ENCODE data around the gene MRGPRD.
A peak's percentile ranks its signal among the peaks of the same experiment; 100 is the strongest.

MRGPRD gene

GRCh38 chr11:68980776-68981065 lies at the start of gene MRGPRD:
MRGPRD (minus strand) TSS chr11:68980986; CDS start chr11:68980986, 0 bp downstream.
- DNase-seq (ENCODE audit: low spot score) = no peak

DNA sequence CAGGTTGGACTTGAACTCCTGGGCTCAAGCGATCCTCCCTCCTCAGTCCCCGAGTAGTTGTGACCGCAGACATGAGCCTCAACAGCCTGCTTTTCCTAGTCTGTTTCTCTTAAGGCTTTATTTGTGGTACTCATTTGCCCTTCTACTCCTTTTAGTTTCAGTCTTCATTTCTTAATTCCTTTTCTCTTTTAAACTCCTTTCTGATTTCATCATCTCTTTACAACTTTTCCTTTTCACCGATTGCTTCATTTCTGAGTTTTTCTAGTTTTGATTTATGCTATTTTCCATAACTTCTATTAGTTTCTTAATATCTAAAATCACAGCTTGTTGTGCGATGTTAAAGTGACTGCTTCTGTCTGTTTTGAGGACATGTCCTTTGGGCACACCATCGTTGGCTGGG lies 49.5 kb upstream of the MRGPRD start:
- DNase-seq (ENCODE audit: low spot score) = no peak

DNA sequence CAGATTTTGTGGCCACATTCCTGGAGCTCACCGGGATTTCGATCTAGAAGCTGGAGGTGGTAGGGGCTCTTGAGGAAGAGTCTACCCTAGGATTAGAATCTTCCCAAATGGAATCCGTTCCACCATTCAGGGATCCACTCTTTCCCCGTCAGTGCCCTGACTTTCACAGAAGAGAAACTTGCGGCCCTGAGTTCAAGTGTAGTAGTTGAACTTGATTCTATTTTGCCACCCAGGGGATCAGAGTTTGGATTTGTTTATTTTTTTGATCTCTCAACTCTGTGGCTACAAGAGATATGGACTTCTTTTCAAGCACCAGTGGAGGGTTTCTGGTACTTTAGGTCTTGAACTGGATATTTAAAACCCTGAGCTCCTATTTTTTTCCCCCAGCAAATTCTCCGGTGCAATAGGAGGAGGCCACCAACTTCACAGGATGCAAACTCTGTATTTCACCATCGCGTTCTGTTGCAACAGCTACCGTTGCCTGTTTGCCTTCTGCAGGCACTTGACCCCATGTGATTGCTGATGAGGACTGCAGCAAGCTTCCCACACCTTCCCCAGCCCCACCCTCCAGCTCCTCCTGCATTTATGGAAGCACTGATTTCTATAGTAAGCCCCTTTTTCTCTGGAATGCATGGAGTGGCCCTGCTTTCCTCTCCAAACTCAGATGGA lies 47.1 kb upstream of the MRGPRD start:
- no peak for DNase-seq (ENCODE audit: low spot score)

DNA sequence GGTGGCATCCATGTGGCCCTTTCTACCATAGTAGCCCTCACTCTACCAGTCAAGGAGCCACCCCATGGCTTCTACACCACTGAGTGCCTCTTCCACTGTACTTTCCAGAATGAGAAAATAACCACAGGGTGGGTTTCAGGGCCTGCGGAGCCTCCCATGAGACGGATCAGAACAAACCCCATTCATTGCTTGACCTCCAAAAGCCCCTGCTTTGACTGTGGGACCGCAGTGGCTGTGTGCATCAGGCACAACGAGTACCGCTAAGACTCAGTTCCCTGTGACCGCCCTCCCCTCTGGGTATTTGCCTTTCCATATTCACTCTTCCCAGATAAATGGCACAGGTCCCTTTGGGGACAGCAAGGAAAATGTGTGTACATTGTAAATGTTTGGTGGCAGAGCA lies 43.7 kb upstream of the MRGPRD start:
- no peak for DNase-seq (ENCODE audit: low spot score)

GRCh38 chr11:69022260-69022659 lies 41.5 kb upstream of the MRGPRD start:
- DNase-seq (ENCODE audit: low spot score) = no peak

- DNase-seq (ENCODE audit: low spot score) = peak; percentile 80
These were observed 38.1 kb upstream of the MRGPRD start for GRCh38 chr11:69018924-69019323.

GRCh38 chr11:69017951-69018350 lies 37.2 kb upstream of the MRGPRD start:
- no peak for DNase-seq (ENCODE audit: low spot score)

DNA sequence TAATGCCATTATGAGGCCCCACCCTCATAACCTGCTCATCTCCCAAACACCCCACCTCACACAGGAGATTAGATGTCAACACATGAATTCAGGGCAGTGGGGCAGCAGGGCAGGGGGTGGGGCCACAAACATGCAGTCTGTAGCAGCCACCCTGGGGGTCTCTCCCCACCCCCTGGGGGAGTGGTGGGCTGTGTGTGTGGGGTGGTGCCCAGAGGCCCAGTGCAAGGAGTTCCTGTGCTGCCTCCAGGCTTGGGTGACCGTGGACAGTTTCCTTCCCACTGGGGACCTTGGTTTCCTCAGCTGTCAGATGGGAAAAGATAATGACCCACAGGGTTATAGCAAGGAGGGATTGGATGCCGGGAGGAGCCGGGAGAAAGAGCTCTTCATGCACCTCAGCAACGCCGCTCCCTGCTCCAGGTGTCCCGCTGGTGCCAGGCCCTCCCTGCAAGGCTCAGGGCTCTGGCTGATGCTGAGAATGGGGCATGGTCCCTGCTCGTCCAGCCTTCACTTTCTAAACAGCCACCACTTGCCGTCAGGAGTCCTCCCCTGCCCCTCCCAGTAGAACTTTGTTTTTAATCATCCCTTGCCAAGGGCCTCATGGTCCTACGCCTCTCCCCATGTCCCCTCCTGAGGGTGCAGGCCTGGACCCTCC lies 34.2 kb upstream of the MRGPRD start:
- no peak for DNase-seq (ENCODE audit: low spot score)

DNA sequence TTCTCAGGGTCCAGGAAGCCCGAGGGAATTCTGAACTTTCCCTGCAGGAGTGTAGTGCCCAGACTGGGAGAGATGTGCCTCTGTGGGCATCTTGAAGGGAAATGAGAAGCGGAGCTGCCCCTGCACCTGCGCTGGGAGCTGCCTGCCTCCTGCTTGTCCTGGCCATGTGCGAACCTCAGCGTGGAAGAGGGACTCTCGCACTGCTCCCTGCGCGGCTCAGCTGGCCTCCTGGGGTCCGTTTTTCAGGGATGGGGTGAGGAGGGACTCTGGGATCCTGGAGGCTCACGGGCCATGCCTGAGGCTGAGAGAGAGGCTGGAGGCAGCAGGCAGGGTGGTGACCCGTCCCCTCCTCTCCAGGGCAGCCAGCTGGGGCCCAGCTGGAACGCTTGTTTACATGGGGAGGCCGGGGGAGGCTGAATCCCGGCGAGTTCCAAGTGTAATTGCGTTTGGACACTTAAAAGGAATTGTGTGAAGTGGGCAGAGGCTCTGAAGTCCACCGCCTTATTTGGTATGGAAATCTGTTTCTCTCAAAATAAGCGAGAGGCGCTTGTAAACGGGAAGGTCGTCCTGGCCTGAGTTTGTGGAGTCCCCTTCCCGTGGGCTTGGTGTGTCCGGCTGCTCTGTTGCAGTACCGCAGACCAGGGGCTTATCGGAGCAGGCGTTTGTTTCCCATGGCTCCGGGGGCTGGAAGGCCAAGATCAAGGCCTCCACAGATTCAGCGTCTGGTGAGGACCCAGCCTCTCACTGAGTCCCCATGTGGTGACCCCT lies 33.5 kb upstream of the MRGPRD start:
- DNase-seq (ENCODE audit: low spot score) = peak; percentile 36

GRCh38 chr11:69013009-69013951 lies 32.5 kb upstream of the MRGPRD start, which contains the start of gene MRGPRF:
MRGPRF (minus strand) TSS chr11:69013246; CDS start chr11:69009901, 3,345 bp downstream.
- peak; percentile 93 for DNase-seq (ENCODE audit: low spot score)

- peak; percentile 41 for DNase-seq (ENCODE audit: low spot score)
These were observed 31.6 kb upstream of the MRGPRD start for GRCh38 chr11:69012092-69013008.

DNA sequence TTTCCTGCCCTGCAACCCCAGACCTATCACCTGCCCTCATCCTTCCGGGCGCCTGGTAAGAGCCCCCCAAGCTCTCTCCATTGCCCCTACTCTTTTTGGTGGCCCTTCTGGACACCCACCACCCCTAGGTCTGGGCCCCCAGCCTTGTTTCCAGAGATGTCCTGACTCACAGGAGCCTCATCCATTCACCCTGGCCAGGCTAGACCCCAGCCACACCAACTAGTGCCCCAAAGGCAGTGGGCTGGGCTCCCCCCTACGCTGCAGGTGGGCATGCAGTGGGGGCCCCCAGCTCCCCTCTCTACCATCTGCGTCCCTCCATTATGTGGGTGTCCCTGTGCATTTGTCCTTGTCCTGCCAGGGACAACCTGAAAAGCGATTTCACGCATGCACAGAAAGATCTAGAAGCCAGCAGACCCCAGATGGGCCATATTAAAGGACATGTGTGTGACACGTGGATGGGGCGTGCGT lies 30.9 kb upstream of the MRGPRD start:
- no peak for DNase-seq (ENCODE audit: low spot score)

DNA sequence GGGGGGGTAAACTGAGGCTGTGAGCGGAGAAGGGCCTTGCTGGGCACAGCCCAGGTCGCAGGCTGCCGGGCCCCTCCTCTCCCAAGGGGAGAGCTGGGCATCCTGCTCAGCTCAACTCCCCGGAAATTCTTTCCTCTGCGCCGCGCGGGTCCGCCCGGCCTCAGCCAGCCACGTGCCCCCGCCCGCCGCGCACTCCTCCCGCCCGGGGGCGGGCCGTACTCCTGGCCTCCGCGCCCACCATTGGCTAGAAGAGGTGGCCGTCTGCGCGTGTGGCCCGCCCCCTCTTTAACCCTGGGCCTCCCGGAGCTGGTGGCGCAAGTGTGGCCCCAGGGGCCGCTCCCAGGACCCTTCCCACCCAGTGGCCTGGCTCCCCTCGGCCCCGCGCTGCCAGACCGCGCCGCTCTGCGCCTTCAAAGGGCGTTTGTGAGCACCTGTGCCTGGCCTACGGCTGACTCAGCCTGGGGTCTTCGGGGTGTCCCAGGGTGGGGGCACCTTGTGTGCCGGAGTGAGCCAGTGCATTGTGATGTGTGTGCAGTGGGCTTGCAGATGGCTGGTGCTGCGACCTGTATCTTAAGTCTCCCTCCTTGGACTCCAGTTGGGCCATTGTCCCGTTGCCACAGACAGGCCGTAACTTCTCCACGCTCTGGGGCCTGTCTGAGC lies 30.3 kb upstream of the MRGPRD start:
- peak; percentile 94 for DNase-seq (ENCODE audit: low spot score)

DNA sequence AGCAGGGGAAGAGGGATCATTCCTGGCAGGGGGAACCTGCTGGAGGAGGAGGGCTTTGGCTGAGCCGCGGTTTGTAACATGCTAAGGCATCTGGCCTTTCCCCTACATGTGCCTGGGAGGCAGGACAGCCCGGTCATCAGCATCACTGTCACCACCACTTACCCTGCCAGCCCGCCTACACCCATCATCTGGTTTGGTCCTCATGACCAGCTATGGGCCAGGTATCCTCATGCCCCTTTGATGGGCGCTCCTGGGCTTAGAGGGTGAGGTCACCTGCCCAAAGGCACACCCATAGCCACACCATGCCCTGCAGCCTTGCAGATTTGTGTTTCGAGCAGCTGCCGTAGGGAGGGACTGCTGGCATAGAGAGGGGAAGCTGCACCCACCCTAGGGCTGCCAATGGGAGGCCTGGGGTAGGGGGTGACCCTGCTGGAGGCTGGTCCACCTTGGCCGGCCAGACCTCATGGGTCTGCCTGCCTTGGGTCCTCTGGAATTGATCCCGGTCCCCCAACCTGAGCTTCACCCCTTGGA lies 29.6 kb upstream of the MRGPRD start:
- DNase-seq (ENCODE audit: low spot score) = no peak

DNA sequence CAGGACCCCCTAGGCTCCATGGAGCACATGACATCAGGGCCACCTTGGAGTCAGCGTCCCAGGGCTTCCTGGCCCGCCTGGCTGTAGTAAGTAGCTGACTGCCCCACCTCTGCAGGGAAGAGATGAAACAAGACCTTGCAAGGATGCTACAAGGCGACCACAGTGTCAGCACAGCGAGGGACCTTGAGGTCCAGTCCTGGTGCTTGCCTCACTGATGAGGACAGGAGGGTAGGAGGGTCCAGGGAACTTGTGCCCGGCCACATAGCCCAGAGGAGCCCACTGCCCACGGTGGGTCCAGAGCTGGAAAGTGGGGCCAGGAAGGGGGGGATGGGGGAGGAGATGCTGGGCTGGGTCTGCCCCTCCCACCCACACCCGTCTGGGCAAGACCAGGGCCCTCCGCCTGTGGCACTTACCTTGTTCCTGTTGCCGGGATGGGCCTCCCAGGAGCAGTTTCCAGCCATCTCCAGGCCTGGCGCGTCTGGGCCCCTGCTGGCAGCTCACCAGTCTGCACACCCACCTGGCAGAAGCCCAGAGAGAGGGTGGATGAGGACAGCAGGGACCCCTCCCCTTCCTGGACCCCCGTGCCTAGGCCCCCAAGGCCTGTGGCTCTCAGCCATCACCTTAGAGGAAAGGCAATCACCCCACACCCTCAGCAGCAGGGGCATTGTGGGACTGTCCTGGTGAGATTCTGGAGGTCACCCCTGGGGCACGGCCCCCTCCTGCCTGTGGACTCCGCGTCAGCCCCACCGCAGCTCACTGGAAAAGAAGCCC lies 28.8 kb upstream of the MRGPRD start:
- DNase-seq (ENCODE audit: low spot score) = no peak

GRCh38 chr11:69008737-69009440 lies 28.1 kb upstream of the MRGPRD start:
- peak; percentile 98 for DNase-seq (ENCODE audit: low spot score)

- DNase-seq (ENCODE audit: low spot score) = no peak
These were observed 27.2 kb upstream of the MRGPRD start for GRCh38 chr11:69007975-69008381.

DNA sequence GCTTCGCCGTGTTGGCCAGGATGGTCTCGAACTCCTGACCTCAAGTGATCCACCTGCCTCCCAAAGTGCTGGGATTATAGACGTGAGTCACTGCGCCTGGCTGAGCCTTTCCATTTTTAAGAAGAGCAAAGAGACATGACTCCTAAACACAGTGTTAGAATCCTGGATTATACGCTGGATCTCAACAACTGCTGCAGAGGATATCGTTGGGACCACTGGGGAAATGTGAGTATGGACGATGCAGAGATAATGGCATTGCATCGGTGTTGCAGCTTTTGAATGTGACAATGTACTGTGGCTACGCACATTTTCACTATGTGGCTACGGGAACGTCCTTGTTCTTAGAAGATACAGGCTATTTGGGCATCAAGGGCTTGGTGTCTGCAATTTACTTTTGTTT lies 26.0 kb upstream of the MRGPRD start:
- DNase-seq (ENCODE audit: low spot score) = no peak

Measured in AG20443 (cell line).